ENCODE measurements around the gene NUB1.

Gene NUB1

DNA sequence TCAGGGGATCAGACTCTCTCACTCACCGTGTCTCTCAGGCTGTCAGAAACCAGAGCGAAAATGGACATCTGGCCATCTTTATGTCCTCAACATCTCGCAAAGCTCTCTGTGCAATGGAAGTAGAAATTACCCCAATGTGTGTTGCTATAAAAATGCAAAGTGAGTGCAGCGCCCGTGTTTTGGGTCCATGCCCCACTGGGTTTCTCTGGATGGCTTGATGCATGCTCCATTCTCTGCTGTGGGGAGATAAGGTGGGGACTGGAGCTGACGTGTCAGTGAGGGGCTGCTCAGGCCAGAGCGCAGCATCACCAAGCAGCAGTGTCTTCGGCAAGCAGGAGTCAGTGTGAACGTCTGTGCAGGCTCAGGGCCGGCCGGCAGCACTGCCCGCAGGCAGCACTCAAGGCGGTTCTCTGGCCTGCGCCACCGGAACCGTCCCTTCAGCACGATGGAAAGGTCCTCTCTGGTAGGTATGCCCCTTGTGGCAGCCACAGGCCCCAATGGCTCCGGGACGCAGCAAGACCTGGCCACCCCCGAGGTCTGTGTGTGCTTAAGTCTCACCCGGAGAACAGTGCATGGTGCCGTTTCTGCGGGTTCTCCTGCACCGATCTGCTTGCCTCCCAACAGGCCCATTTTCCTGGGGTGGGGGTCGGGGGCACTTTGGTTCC lies 38.1 kb downstream of the NUB1 start:
- DNase-seq, result no peak

DNA sequence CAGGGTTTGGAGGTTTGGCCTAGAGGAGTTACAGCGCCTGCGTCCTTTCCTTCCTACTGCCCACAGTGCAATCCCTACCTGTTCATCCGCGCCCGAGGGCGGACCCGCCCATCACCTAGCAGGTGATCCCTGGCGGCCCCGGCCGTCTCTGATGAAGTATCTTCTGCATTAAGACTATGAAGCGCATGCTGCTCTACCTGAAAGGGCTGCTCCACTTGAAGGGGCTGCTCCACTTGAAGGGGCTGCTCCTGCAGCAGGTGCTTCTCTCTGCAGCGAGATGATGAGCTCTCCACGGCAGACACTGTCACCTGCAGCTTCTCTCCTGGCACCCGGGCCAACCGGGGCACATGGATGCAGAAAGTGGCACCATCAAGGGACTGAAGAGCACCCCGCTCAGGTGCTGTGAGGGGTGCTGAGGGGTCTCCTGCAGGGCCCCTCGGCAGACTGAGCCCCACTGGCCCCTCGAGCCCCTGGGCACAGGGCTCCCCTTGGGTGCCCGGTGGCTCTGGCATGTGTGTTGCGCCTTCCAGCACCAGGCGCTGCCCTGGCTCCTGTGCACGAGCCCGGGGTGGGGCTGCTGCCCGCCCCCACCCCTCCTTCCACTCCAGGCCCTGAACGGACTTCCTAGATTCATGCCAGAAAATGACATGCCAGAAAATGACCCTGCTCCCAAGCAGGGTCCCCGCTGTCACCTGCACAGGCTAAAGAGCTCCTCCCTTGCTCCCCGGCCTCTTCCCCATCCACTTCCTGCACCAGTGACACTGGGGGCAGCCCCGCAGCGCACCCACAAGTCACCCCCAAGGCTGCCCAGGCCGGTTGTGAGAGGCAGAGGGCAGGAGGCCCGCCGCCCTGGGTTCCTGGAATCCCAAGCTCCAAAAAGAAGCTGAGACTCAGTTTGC lies 38.8 kb downstream of the NUB1 start:
- no peak for DNase-seq

DNA sequence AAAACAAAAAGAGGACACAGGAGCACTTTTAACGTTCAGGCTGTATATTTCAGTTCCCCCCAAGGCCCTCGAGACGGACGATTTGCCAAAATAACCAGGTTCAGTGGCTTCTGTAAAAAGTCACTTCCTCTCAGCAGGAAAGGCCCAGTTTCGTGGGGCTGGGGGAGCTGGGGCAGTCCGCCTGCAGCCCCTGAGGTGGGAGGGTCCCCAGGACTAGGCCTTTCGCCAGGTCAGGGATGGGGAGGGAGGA lies 39.4 kb downstream of the NUB1 start:
- DNase-seq, result no peak

DNA sequence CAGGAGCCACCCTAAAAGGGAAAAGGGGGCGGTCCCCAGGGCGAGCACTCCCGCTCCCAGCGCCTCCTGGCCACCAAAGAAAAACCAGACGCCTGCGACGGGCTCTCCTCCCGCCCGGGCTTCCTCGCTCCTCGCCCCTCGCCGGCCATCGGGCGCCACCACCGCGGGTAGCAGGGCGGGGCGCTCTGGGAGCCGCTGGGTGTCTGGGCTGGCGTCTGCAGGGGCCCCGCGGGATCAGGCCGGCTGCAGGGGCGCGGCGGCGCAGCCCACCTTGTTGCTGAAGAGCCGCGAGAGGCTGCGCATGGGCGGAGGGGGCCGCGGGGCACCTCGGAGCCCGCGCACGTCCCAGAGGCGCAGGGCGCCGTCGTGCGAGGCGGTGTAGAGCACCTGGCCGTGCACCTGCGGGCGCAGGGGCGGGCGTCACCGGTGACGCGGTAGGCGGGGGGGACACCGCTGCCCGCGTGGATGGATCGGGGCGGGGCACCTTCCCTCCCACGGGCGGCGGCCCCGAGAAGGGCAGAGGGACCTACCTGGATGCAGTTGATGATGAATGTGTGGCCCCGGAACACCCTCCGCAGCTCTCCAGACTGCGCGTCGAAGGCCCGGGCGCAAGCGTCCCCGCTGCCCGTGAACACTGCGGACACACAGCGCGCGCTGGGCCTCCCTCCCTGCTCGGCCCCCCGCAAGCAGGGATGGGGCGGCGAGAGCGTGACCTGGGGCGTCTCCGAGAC lies 39.9 kb downstream of the NUB1 start:
- no peak for DNase-seq

DNA sequence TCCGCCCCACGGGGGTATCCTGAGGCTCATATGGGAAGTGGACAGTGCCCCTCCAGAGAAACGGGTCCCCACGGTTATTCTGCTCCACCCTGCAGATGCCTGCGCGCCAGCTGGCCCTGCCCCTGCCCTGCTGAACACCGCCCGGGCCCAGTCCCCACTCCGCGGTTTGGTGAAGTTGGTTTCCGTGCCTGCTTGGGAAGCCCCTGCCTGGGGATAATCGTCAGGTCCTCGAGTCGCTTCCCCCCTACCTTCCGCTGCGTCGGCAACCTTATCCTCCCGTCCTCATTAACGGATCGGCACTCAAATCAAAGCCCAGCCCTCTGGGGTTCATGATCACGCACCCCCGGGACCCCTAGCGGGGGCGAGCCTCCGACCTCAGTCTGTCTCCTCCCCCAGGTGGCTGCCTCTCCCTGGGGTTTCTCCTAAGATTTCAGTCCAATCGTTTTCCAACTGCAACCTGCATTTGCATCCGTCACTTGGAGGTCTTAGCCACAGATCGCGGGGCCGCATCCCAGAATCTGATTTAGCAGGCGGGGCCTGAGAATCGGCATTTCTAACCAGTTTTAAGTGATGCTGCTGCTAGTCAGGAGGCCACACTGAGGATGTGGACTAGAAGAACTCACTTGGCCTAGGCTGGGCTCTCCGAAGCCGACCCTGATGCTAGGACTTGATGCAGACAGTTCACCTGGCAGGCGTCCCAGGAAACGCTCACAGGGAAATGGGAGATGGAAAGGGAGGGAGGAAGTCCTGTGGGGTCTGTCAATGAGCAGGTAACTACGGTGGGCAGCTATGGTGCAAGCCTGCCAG lies 40.7 kb downstream of the NUB1 start:
- no peak for DNase-seq

DNA sequence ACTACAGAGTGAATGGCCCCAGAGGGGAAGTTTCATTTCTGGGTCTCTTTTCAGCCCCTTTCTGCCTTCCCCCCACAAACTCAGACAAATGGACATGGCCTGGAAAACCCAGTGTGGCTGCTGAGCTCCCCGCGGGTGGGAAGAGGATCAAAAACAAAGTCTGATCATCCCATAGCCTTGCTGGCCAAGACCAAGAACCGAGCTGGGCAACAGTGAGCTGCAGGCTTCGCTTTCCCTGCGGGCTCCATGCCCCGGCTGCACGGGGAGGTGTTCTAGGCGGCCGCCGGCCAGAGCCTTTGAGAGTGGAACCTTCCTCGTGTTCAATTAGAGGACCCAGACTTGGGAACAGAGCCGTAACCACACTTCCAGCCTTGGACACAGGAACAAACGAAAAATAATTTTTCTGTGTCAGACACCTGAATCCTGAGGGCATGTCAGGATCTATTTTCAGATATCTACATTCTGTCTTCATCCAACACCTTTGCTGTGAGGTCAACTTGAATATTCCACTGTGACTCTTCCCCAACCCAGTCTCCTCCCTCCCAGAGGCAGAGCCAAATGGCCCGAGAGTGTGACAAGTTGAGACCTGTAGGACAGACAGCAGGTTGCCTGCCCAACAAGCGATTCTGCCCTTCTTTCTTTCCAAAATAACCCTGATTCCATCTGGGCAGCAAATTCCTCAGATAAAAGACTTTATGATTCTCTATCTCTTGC lies 42.2 kb downstream of the NUB1 start:
- no peak for DNase-seq

DNA sequence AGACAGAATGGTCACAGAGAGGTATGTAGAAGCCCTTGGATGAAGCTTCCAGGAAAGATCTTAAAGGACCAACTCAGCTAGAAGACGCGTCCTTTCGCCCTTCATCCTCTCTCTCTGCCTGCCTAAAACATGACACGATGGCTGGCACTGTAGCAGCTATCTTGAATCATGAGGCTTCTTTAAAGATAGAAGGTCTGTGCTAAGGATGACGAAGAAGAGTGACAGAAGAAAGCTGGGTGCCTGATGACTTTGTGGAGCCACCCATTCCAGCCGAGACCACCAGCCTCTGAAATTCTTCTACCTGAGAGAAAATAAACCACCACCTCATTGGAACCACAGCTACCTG lies 42.7 kb downstream of the NUB1 start:
- DNase-seq, result no peak

DNA sequence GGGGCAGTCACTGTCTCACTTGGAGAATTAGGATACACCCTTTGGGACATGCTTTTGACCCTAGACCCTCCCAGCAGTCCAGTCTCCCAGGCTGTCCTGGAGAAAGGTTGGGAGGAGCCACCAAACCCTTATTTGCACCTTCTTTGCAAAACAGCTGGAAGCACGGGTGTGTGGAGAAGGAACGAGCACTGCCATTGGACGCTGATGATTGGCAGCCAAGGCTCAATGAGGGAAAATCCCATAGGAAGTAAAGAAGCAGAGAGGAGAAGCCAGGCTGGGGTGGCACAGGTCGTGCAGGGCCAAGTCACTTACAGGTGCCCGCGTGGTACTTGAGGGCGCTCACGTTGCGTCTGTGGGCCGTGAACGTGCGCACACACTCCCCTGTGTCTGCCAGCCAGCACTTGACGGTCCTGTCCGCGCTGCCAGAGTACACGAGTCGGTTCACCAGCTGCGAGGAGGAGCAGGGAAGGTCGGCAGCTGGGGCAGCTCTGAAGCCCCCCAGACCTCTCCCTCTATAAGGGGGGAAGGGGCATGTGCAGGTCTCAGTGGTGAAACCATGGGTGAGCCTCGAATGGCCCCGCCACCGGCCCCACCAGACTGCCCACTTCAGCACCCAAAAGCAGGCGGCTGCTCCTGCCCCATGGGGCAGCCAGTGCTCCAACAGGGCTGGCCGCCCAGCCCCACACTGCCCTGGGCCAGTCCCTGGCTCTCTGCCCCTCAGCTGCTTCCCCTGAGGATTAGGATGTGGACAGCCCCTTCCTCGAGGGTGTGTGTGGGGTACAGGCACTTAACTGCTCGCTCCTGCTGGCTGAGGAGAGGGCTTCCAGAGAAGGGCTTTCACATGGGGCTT lies 43.4 kb downstream of the NUB1 start:
- no peak for DNase-seq

DNA sequence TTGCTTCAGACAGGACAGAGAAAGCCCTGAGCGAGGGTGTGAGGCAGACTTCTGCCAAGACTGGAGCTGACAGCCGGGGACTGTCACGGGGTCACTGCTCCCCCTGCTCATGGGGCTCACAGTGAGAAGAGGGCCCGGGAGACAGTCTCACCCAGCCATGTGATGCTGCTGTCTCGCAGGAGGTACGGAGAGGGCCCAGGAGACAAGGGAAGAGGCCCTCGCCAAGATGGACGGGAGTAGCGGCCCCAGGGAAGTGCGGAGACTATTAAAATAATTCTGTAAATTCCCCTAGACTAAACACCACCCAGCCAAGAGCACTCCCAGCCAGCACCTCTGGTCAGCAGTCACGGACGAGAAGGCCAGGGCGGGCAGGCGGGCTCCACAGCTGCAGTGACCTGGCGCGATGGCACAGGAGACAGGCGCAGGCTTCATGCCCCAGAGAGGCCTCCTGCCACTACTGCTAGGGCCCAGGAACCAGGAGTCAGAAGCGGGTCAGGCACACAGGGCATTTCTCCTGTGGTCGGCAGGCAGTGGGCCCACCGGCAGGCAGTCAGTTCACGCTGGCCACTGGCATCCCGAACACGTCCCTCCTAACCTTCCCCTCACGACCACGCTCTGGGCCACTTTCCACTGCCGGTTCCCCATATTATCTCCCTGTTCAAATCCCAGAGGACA lies 44.2 kb downstream of the NUB1 start:
- no peak for DNase-seq

DNA sequence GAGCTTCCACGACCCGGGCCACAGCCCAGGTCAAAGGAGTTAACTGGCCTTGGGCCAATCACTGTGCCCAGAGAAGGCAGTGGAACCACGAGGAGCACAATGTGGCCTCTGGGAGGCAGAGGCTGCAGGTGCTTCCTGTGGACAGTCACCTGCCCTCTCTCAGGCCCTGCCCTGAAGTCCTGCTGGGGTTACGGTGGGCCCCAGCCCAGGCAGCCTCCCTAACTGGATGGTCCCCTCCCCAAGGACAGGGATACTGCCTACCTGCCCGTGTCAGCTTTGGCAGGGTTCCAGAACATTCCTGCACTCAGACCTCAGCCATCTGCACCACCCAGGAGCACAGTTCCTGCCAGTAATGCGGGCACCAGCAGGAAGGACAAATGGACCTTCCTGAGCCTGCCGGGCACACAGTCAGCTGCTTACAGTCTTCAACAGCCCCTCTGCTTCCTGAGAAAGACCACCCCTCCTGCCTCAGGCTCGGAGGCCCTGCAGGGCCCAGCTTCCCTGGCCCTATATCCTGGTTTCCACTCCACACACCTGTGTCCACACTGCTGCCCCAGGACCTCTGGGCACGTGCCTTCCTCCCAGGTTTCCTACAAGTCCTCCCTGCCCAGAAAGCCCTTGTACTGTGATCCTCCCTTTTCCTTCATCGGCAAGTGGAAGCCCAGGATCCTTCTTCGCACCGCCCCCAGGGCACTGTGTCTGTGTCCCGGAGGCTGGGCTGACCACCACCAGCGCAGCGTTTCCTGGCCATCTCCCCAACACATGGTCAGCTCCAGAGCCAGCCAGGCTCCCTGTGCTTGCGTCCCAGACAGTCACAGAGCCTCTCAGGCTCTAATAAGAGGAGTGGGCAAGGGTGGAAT lies 44.9 kb downstream of the NUB1 start:
- no peak for DNase-seq

DNA sequence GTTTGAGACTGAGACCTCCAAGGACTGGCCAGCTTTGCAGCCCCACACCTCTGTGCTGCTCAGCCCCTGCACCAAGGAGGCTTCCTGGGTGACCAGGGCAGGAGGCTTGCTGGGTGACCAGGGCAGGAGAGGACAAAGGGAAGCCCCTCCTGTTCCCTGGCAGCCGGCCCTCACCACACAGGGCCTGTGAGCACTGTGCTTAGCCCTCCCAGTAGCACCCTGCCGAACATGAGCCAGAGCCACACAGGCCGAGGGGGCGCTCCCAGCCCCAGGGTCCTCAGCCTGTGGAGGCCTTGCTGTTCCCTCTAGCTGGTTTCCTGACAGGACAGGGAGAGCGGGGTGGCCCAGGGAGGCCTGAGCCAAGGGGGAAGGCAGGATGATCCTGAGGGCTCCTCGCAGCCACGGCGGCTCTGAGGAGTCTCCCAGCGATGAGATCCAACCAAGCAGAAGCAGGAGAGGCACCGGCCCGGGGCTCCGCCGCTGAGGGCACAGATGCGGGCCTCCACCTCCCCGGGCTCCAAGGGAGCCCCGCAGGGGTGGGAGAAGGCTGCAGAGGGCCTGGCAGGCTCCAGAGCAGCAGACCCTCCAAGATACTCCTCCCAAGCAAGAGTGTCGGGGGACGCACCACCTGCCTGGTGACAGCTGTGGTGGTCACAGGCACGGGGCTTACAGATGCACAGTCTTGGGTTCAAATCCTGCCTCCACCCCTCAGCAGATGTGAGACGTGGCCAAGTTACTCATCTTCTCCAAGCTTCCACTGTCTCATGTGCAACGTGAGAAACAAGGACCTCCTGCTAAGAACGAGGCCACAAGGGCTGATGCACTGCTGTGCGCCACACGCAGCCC lies 45.8 kb downstream of the NUB1 start:
- no peak for DNase-seq

DNA sequence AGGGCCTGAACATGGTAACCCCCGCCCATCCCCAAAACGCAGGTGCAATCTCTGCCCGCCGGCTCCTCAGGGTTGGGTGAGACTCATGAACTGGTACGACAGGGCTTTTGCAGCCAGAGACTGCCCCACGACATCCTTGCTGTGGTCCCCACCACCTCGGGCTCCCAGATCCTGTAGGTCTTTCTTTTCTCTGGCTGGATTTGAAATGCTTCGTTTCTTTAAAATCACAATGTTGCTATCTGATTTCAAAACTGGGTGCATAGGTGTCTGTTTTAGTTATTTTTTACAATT lies 46.3 kb downstream of the NUB1 start:
- no peak for DNase-seq

DNA sequence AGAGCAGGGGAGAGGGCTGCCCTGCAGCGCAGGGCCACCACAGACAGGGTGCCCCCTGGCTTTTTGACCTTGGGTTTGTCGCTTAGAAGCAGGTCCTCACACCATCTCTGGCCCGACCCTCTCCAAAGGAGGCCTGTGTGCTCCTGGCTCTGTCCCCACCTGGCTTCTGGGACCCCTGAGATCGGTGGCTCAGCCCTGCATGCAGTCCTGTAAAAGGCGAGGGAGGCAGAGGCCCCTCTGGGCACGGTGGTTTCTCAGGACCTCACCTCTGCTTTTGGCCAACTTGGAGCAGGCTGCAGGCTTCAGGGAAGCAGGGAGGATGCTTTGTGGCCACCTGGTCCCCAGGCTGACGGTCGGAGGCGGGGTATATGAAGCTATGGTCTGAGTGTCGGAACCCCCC lies 46.8 kb downstream of the NUB1 start:
- DNase-seq, result no peak

DNA sequence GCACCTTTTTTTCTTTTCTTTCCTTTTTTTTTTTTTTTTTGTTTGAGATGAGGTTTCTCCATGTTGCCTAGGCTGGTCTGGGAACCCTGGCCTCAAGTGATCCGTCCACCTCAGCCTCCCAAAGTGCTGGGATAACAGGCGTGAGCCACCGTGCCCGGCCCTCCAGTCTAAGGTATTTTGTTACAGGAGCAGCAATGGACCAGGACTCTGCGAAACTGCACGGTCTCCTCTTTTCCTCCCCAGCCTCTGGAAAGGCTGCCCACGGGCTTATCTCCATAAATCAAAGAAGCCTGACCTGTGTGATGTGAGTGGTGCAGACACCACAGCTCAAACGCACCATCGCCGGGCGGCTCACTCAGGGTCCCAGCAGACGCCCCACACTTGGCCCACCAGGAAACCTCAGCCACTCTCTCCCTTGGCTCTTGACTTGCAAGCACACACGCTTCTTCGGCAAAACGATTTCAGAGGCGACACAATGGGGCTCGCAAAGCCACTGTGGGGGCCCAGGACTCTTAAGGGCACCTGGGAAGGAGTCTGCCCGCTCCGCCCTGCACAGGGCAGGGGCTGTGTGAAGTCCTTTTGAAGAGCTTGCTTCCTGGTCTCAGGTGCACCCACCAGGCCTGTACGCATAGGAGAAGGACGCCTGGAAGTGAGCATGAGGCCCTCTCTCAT lies 47.6 kb downstream of the NUB1 start:
- no peak for DNase-seq

DNA sequence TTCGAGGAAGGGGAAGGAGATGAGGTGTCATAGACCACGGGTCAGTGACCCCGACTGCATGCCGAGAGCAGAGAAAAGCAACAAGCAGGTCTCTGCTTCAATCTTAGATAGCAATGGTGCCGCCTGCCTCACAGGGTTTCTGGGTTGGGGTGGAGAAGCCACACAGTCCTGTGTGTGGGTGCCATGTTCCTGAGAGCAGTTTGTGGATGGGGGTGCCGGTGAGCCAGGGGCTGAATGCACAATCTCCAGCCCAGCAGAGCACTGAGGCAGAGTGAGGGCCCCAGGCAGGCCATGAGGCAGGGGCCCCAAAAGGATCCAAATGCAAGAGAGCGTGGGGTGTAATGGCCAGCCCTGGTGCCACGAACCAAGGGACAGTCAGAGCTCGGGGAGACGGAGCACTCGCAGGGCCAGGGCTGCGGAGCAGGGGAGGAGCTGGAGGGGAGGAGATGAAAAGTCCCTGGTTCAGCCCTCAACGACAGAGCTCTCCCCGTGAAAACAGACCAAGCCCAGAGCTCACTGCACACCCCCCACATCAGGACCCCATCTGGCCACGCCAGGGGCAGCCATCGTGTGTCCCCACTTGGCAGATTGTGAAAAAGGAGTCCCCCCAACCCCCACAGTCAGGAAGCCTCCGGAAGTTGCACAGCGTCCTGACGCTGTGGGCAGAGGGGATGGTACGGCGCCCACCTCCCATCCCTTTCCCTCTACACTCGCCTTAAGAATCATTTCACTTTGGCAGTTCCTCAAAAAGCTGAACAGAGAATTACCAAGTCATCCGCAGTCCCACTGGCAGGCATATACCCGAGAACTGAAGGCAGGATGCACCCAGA lies 48.4 kb downstream of the NUB1 start:
- no peak for DNase-seq

DNA sequence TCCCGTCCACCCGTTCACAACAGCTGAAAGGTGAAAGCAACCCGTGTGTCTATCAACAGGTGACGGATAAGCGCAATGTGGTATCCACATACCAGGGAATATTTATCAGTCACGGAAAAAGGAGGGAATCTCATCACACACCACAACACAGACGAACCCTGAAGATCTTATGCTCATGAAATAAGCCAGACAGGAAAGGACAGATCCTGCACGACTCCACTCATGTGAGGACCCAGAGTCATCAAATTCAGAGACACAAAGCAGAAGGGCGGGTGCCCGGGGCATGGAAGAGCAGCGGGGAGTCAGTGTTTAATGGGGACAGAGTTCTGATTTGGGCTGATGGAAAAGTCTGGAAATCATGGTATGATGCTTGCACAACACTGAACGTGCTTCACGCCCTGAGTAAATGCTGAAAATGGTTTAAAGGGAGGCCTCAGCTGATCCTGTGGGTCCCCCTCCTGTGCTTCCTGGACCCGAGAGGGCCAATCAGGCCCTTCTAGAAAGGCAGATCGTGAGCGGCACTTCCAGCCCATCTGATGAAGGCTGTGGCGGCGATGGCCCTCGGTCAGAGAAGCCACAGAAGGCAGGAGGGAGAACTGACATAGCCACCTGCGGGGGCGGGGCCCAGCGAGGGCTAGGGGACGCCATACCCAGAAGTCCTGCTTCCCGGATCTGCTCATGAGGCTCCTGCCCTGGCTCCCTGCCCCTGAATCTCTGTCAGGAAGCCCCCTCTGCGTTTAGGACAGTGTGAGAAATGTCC lies 49.2 kb downstream of the NUB1 start:
- no peak for DNase-seq

DNA sequence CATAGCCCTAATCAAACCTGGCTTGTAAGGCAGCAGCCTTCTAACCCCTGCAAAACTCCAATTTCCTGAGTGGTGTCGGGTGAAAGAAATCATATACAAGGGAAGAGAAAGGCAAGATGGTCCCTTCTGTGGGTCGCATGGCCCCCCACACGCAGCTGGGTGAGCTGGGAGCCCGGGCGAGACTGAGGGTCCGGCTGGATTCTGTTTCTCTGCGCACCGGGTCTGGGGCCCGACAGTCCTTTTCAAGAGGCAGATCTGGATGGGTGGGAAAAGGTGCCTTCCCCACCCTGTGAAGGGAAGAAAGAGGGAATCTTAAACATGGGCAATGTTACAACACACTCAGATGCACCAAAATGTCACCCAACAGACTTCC lies 49.7 kb downstream of the NUB1 start:
- DNase-seq, result no peak
